HCT116 (cell line): ENCODE results near the gene CUEDC2.

Experiments used
- POLR2A ChIP-seq: IDR thresholded peaks from 2 replicates; pipeline ENCODE4 v1.7.0; 2011; ENCODE audit warnings: borderline replicate concordance; ENCODE audit not compliant: insufficient read depth, insufficient read length; ENCODE audit errors: extremely low read depth
- POLR2AphosphoS5 ChIP-seq: IDR thresholded peaks from 2 replicates; pipeline ENCODE4 v1.6.1; 2011; ENCODE audit warnings: mild to moderate bottlenecking, low read depth, low read length, moderate library complexity
- TF ChIP-seq, protein P1 (sequence below): IDR thresholded peaks from 2 replicates; pipeline ENCODE4 v1.6.1; 2011; ENCODE audit warnings: mild to moderate bottlenecking, low read length, moderate library complexity; ENCODE audit not compliant: insufficient replicate concordance; ENCODE audit errors: extremely low read depth
- TF ChIP-seq, protein P2 (sequence below), 3 experiments: fragments of 200-600 bp in 1 of 3; sonication (generic) in 1 of 3; IDR thresholded peaks in 2 of 3; conservative IDR thresholded peaks in 1 of 3; 2 replicates each; pipeline ENCODE4 v1.5.1; 2012 to 2017; ENCODE audit warnings: low read depth in 2 of 3, low read length in 2 of 3, antibody characterized with exemption in 1 of 3, borderline replicate concordance in 1 of 3, control low read depth in 1 of 3, mild to moderate bottlenecking in 1 of 3, mixed read lengths in 1 of 3, mixed run types in 1 of 3, moderate library complexity in 1 of 3; ENCODE audit not compliant: insufficient read depth in 1 of 3

DNA sequence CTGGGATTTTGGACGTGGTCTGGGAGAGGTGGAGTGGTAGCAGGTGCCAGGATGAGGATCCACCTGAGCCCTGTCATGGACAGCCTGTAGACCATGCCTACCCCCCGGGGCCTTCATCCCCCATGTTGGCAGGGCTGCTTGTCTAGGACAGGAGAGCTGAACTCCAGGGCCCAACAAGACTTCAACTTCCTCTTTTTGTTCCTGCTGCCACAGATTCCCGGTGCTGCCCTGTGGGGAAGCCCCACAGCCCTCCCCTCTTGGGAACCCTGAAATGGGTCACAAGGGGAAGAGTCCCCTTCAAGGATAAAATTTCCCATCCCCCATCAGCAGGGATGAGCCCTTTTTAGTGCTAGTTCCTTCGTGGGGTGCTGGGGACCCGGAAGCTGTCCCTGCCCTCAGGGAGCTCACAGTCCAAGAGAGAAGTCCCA, 1.3 kb upstream of the CUEDC2 start:
- TF ChIP-seq, protein P1, sequence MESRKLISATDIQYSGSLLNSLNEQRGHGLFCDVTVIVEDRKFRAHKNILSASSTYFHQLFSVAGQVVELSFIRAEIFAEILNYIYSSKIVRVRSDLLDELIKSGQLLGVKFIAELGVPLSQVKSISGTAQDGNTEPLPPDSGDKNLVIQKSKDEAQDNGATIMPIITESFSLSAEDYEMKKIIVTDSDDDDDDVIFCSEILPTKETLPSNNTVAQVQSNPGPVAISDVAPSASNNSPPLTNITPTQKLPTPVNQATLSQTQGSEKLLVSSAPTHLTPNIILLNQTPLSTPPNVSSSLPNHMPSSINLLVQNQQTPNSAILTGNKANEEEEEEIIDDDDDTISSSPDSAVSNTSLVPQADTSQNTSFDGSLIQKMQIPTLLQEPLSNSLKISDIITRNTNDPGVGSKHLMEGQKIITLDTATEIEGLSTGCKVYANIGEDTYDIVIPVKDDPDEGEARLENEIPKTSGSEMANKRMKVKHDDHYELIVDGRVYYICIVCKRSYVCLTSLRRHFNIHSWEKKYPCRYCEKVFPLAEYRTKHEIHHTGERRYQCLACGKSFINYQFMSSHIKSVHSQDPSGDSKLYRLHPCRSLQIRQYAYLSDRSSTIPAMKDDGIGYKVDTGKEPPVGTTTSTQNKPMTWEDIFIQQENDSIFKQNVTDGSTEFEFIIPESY = no peak
- TF ChIP-seq, protein P2, sequence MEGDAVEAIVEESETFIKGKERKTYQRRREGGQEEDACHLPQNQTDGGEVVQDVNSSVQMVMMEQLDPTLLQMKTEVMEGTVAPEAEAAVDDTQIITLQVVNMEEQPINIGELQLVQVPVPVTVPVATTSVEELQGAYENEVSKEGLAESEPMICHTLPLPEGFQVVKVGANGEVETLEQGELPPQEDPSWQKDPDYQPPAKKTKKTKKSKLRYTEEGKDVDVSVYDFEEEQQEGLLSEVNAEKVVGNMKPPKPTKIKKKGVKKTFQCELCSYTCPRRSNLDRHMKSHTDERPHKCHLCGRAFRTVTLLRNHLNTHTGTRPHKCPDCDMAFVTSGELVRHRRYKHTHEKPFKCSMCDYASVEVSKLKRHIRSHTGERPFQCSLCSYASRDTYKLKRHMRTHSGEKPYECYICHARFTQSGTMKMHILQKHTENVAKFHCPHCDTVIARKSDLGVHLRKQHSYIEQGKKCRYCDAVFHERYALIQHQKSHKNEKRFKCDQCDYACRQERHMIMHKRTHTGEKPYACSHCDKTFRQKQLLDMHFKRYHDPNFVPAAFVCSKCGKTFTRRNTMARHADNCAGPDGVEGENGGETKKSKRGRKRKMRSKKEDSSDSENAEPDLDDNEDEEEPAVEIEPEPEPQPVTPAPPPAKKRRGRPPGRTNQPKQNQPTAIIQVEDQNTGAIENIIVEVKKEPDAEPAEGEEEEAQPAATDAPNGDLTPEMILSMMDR (IDR thresholded peaks at IDR 0.05 in 2 of 3, conservative IDR thresholded peaks at IDR 0.05 in 1 of 3; ENCODE audit: borderline replicate concordance in 1 of 3, insufficient read depth in 1 of 3, low read depth in 2 of 3, low read length in 2 of 3) = no peak
- TF ChIP-seq POLR2A = no peak
- TF ChIP-seq POLR2AphosphoS5 = no peak
